Trophoblast cell (in vitro differentiated cells and primary cell): ENCODE results near the gene NR4A1.

Experiments used
- DNase-seq, 2 donors: peaks; one replicate each; pipeline ENCODE4 v3.0.0-alpha.2; 2016
- H2AFZ ChIP-seq: 2 replicates; pipeline ENCODE4 v1.6.1; 2013; ENCODE audit warnings: low read length, moderate library complexity, mild to moderate bottlenecking; ENCODE audit not compliant: insufficient read depth, poor library complexity
- H2AK5ac ChIP-seq: 2 replicates; pipeline ENCODE4 v1.6.1; 2013; ENCODE audit warnings: mild to moderate bottlenecking, low read length
- H2BK120ac ChIP-seq: 2 replicates; pipeline ENCODE4 v1.6.1; 2013; ENCODE audit warnings: low read length, mild to moderate bottlenecking, moderate library complexity; ENCODE audit not compliant: insufficient read depth, poor library complexity
- H2BK12ac ChIP-seq: 2 replicates; pipeline ENCODE4 v1.6.1; 2013; ENCODE audit warnings: mild to moderate bottlenecking, low read length, moderate library complexity
- H2BK5ac ChIP-seq: 2 replicates; pipeline ENCODE4 v1.6.1; 2013; ENCODE audit warnings: low read length, low read depth, moderate library complexity, mild to moderate bottlenecking; ENCODE audit not compliant: poor library complexity
- H3K14ac ChIP-seq: 2 replicates; pipeline ENCODE4 v1.6.1; 2013; ENCODE audit warnings: mild to moderate bottlenecking, low read length
- H3K18ac ChIP-seq: 2 replicates; pipeline ENCODE4 v1.6.1; 2013; ENCODE audit warnings: mild to moderate bottlenecking, low read length
- H3K23ac ChIP-seq: 2 replicates; pipeline ENCODE4 v1.6.1; 2013; ENCODE audit warnings: low read length
- H3K27ac ChIP-seq: 2 replicates; pipeline ENCODE4 v1.5.1; 2013; ENCODE audit warnings: low read depth, mild to moderate bottlenecking, inconsistent platforms, low read length, moderate library complexity
- H3K27me3 ChIP-seq: 2 replicates; pipeline ENCODE4 v1.6.1; 2013; ENCODE audit warnings: inconsistent platforms, mild to moderate bottlenecking, low read length, moderate library complexity; ENCODE audit not compliant: insufficient read depth
- H3K36me3 ChIP-seq, 2 experiments: 1 replicate in 1 of 2; 2 replicates in 1 of 2; pipeline ENCODE4 v1.6.1; 2013; ENCODE audit warnings: low read length in 2 of 2, mild to moderate bottlenecking in 2 of 2, moderate library complexity in 1 of 2; ENCODE audit not compliant: insufficient read depth in 2 of 2, control insufficient read depth in 1 of 2
- H3K4ac ChIP-seq: 2 replicates; pipeline ENCODE4 v1.6.1; 2013; ENCODE audit warnings: low read depth, mild to moderate bottlenecking, low read length, moderate library complexity
- H3K4me1 ChIP-seq, 2 experiments: 1 replicate in 1 of 2; 2 replicates in 1 of 2; pipeline ENCODE4 v1.6.1; 2013; ENCODE audit warnings: low read length in 2 of 2, mild to moderate bottlenecking in 2 of 2, moderate library complexity in 1 of 2; ENCODE audit not compliant: insufficient read depth in 2 of 2, control insufficient read depth in 1 of 2
- H3K4me2 ChIP-seq: 2 replicates; pipeline ENCODE4 v1.6.1; 2013; ENCODE audit warnings: inconsistent platforms, mild to moderate bottlenecking, low read length, moderate library complexity
- H3K4me3 ChIP-seq: 2 replicates; pipeline ENCODE4 v1.5.1; 2013; ENCODE audit warnings: mild to moderate bottlenecking, low read depth, low read length, inconsistent platforms
- H3K79me1 ChIP-seq: one replicate; pipeline ENCODE4 v1.6.1; 2013; ENCODE audit warnings: low read length
- H3K79me2 ChIP-seq: 2 replicates; pipeline ENCODE4 v1.6.1; 2013; ENCODE audit warnings: low read length, mild to moderate bottlenecking; ENCODE audit not compliant: control insufficient read depth, insufficient read depth, poor library complexity
- H3K9ac ChIP-seq: 2 replicates; pipeline ENCODE4 v1.6.1; 2013; ENCODE audit warnings: mild to moderate bottlenecking, low read length
- H3K9me3 ChIP-seq: 2 replicates; pipeline ENCODE4 v1.6.1; 2013; ENCODE audit warnings: low read depth, mild to moderate bottlenecking, control low read depth, inconsistent platforms, low read length; ENCODE audit not compliant: insufficient read depth
- H4K12ac ChIP-seq: 2 replicates; pipeline ENCODE4 v1.6.1; 2013; ENCODE audit warnings: low read depth, mild to moderate bottlenecking, low read length, moderate library complexity
- H4K8ac ChIP-seq: 2 replicates; pipeline ENCODE4 v1.6.1; 2013; ENCODE audit warnings: low read depth, mild to moderate bottlenecking, low read length, moderate library complexity
- H4K91ac ChIP-seq: one replicate; pipeline ENCODE4 v1.6.1; 2013; ENCODE audit warnings: low read depth, mild to moderate bottlenecking, low read length, moderate library complexity
- WGBS: extraction: QIAGEN DNeasy Blood & Tissue Kit; methylation state at CpG from one replicate; pipeline ENCODE4 v1.1.7; 2013; ENCODE audit warnings: missing lambda C conversion rate; ENCODE audit not compliant: insufficient read length, insufficient coverage; ENCODE audit errors: extremely low coverage; 5-methylcytosine and 5-hydroxymethylcytosine counted together

NR4A1 gene

DNA sequence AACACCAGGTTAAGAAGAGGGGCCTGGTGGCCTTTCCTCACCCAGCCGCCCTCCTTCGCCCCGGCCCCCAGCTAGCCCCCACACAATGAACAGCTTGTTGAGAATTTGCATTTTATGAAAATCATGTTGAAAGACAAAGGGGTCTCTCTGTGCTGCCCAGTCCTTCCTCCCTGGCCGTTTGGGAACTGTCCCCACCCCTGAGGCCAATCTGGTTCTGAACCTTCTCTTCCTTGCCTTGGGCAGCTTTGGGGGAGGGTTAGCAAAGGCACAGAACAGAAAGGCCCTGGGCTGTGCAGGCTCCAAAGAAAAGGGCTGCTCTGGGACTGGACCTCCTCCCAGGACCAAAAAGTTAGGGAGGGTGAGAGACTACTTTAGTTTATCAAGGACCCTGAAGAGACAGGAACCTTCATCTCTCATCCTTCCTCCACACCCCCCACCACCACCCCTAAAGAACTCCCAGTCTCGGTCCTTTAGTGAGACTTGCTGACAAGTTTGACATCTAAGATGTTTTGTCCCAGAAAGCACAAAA is 43.2 kb upstream of the NR4A1 start:
- Histone ChIP-seq H4K12ac (no peak overlapping the region), H3K9ac (no peak overlapping the region)

DNA sequence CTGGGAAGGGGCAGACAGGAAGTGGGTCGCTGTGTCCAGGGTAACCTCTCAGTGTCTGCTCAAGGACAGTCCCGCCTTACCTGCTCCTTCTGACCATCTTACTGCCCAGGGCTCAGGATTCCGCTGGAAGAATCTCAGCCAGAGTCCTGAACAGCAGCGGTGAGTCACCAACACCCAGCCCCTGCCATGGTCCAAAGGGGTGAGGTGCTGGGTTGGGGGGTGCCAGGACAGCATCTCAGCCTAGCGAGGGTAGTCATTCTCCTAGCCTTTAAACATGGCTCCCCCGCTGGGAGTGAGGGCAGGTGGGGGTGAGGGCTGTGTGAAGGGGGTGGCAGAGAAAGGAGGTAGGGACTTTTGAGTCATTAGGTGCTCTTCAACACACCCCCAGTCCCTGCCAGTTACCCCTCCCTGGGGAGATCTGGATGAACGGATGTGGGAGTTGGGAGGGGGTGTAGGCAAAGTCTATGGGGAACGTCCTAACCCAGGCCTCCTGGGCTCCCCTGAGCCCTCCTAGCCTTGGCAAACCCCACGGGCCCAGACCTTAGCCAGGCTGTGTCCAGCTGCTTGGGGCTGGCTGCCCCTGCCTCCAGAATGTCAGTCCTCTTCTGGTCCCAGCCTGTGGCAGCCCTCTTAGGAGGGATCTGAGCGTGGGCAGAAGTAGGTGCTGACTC is 42.0 kb upstream of the NR4A1 start:
- Histone ChIP-seq H2AK5ac (no peak overlapping the region), H3K4me2 (no peak overlapping the region), H3K27me3 (peaks cover 19% of the 10 kb centered on the region), H3K4ac (no peak overlapping the region), H3K36me3 (no peaks in the 10 kb centered on the region), H2BK5ac (no peak overlapping the region), H3K4me1 (peaks cover 25 to 31% of the 10 kb centered on the region in 2 experiments), H3K9me3 (peaks cover 9% of the 10 kb centered on the region), H3K18ac (no peak overlapping the region), H3K14ac (no peak overlapping the region), H3K4me3 (no peak overlapping the region), H4K8ac (no peak overlapping the region), H2BK12ac (no peak overlapping the region), H3K79me2 (peaks cover 2% of the 10 kb centered on the region), H2AFZ (no peak overlapping the region), H3K9ac (no peak overlapping the region), H3K27ac (no peak overlapping the region), H3K79me1 (peaks cover 6% of the 10 kb centered on the region), H4K91ac (no peak overlapping the region), H4K12ac (no peak overlapping the region), H3K23ac (no peak overlapping the region), H2BK120ac (no peak overlapping the region)
- no peak for DNase-seq
- no CpG with 5 or more reads among the region's 10 CpGs for WGBS

More for the DNA sequence above, 43.2 kb upstream of the NR4A1 start:
- WGBS: no CpG with 5 or more reads among the region's 5 CpGs
- no peaks in the 10 kb centered on the region for H3K36me3 ChIP-seq
- peaks cover 16 to 21% of the 10 kb centered on the region in 2 experiments for H3K4me1 ChIP-seq
- no peak overlapping the region for H3K4me3 ChIP-seq
- no peak overlapping the region for H2BK120ac ChIP-seq
- no peak overlapping the region for H2AK5ac ChIP-seq
- peaks cover 2% of the 10 kb centered on the region for H3K79me2 ChIP-seq
- no peak for DNase-seq
- H3K27me3 ChIP-seq: peaks cover 19% of the 10 kb centered on the region
- H3K23ac ChIP-seq: no peak overlapping the region
- H3K4me2 ChIP-seq: peak overlapping the region; percentile 73
- peaks cover 9% of the 10 kb centered on the region for H3K9me3 ChIP-seq
- no peak overlapping the region for H4K91ac ChIP-seq
- no peak overlapping the region for H3K27ac ChIP-seq
- no peak overlapping the region for H4K8ac ChIP-seq
- H3K79me1 ChIP-seq: peaks cover 6% of the 10 kb centered on the region
- H2BK5ac ChIP-seq: no peak overlapping the region
- no peak overlapping the region for H3K14ac ChIP-seq
- H3K4ac ChIP-seq: no peak overlapping the region
- no peak overlapping the region for H2BK12ac ChIP-seq
- no peak overlapping the region for H3K18ac ChIP-seq
- H2AFZ ChIP-seq: no peak overlapping the region

DNA sequence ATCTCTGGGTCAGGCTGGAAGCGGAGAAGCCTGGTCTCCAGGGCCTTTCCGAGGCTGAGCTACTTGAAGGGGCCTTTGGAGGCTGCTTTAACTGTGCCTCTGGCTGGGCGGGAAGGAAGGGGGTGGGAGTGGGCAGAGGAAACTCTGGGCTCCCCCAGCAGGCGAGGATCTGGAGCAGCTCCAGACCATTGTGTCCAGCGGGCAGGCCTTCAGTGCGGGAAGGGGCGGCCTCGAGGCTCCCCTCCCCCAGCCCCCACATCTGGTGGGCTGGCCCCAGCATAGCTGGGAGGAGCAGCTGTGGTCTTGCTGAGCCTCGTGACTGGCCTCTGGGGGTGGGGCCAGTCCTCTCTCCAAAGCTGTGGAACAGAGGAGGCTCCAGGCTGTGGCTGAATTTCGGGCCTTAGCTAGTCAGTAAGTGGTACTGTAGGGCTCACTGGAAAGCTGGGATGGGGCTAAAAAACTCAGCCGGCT is 41.1 kb upstream of the NR4A1 start:
- Histone ChIP-seq H3K27me3 (peaks cover 19% of the 10 kb centered on the region), H3K23ac (no peak overlapping the region), H3K79me1 (peaks cover 6% of the 10 kb centered on the region), H3K36me3 (peaks cover 0 to 2% of the 10 kb centered on the region in 2 experiments), H3K4me3 (no peak overlapping the region), H3K18ac (peak overlapping the region; percentile 69), H3K27ac (peak overlapping the region; percentile 35), H3K9ac (no peak overlapping the region), H3K79me2 (peaks cover 2% of the 10 kb centered on the region), H3K4me2 (no peak overlapping the region), H3K9me3 (peaks cover 9% of the 10 kb centered on the region), H3K14ac (no peak overlapping the region), H4K12ac (peak overlapping the region; percentile 23), H4K8ac (peak overlapping the region; percentile 74), H4K91ac (peak overlapping the region; percentile 80), H2BK5ac (peak overlapping the region; percentile 52), H3K4me1 (peaks cover 25 to 32% of the 10 kb centered on the region in 2 experiments), H2AFZ (peak overlapping the region; percentile 23), H2BK120ac (peak overlapping the region; percentile 30), H3K4ac (peak overlapping the region; percentile 31), H2AK5ac (peak overlapping the region; percentile 33), H2BK12ac (no peak overlapping the region)
- no CpG with 5 or more reads among the region's 11 CpGs for WGBS
- no peak for DNase-seq

DNA sequence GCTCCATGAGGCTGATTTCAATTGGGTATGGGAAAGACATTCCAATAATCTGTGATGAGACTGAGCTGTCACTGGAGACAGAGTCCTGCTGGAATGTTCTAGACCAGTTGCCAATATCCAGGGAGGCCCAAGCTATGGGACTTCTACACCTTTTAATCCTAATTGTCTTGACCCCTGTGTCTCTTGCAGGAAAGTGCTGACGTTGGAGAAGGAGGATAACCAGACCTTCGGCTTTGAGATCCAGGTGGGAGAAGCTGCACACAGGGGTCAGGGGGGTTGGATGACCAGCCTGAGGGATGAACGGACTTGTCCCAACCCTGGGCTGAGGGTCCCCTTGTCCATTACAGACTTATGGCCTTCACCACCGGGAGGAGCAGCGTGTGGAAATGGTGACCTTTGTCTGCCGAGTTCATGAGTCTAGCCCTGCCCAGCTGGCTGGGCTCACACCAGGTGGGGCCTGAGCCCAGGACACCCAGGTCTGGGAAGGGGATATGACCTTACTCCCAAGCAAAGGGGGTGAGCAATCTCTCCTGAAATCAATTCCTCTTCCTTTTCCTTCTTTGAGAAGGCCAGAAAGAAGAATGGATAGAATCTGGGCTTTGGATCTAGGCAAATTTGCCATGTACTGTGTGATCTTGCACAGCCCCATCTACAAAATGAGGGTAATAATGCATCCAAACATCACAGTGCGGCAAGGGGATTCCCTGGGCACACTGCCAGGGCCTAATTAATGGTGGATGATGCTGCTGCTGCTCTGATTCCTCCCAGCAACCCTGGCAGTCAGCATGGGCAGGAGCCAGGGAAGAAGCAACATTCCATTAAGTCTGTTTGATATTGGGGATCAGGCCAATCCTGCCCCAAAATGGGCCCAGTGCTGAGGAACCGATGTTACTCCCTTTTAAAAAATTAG is 40.3 kb upstream of the NR4A1 start:
- Histone ChIP-seq H3K27ac (no peak overlapping the region), H4K12ac (no peak overlapping the region), H2AFZ (no peak overlapping the region), H3K36me3 (peaks cover 0 to 2% of the 10 kb centered on the region in 2 experiments), H2BK12ac (no peak overlapping the region), H3K79me1 (peaks cover 6% of the 10 kb centered on the region), H3K9me3 (peaks cover 6% of the 10 kb centered on the region), H2BK120ac (no peak overlapping the region), H3K27me3 (peaks cover 14% of the 10 kb centered on the region), H4K8ac (no peak overlapping the region), H3K23ac (no peak overlapping the region), H2BK5ac (no peak overlapping the region), H3K79me2 (peaks cover 2% of the 10 kb centered on the region), H3K4me3 (no peak overlapping the region), H4K91ac (peak overlapping the region; percentile 28), H3K18ac (no peak overlapping the region), H3K4me1 (peaks cover 24 to 31% of the 10 kb centered on the region in 2 experiments), H2AK5ac (no peak overlapping the region), H3K4ac (no peak overlapping the region), H3K14ac (no peak overlapping the region), H3K4me2 (no peak overlapping the region), H3K9ac (no peak overlapping the region)
- WGBS: no CpG with 5 or more reads among the region's 8 CpGs
- DNase-seq: no peak
